ENCODE results near the gene ULK4. TPM values are rescaled to one million over a fixed set of nuclear protein-coding genes. Genes with fewer than 3 reads are reported as not detected.

ULK4 gene
- total RNA-seq, 1 experiment from 2014 or later = 8.7 TPM

DNA sequence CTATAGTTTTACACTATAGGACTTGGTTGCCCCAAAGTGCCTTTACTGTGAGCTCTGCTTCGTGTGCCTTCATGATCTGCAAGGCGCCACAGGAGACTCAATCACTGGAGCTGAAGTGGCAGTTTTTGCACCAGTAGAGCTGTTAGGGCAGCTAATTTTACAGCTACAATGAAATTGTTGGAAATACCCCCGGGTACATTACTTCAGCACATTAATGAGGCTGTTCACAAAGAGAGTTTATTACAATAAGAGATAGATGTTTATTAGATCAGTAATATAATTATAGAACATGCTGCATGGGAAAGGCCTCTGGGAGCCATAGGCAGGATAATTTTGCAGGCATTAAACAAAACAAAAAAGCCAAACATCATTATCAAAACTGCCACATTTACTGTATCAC, 531.5 kb downstream of the ULK4 start:
- Histone ChIP-seq H3K4me1 (replicated peaks; ENCODE audit: insufficient read depth) (no peaks in the 10 kb centered on the region), H3K36me3 (ENCODE audit: low read depth) (no peaks in the 10 kb centered on the region), H3K9me3 (ENCODE audit: insufficient read depth, low read depth) (0 out of 2 replicates have a peak, but pooled peaks cover 3% of the 10 kb centered on the region), H3K27ac (no peak overlapping the region), H4K20me1 (ENCODE audit: insufficient read depth) (no peaks in the 10 kb centered on the region), H2AFZ (no peak overlapping the region), H3F3A (ENCODE audit: insufficient read depth, low read depth) (no peaks in the 10 kb centered on the region), H3K9me2 (ENCODE audit: insufficient read depth) (no peaks in the 10 kb centered on the region), H3K27me3 (ENCODE audit: insufficient read depth, low read depth) (no peaks in the 10 kb centered on the region), H3K4me2 (no peak overlapping the region), H3K79me2 (ENCODE audit: low read depth) (no peaks in the 10 kb centered on the region), H3K4me3 (no peak overlapping the region)
- TF ChIP-seq EZH2 (IDR thresholded peaks at IDR 0.05; ENCODE audit: low read depth) = no peak
- TF ChIP-seq, protein P1, sequence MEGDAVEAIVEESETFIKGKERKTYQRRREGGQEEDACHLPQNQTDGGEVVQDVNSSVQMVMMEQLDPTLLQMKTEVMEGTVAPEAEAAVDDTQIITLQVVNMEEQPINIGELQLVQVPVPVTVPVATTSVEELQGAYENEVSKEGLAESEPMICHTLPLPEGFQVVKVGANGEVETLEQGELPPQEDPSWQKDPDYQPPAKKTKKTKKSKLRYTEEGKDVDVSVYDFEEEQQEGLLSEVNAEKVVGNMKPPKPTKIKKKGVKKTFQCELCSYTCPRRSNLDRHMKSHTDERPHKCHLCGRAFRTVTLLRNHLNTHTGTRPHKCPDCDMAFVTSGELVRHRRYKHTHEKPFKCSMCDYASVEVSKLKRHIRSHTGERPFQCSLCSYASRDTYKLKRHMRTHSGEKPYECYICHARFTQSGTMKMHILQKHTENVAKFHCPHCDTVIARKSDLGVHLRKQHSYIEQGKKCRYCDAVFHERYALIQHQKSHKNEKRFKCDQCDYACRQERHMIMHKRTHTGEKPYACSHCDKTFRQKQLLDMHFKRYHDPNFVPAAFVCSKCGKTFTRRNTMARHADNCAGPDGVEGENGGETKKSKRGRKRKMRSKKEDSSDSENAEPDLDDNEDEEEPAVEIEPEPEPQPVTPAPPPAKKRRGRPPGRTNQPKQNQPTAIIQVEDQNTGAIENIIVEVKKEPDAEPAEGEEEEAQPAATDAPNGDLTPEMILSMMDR (conservative IDR thresholded peaks at IDR 0.05) = no peak
- no TSS peak for BruUV-seq (replicated peaks)
- POLR2A ChIA-PET (ENCODE audit: unreplicated experiment) = no interaction called here
- no peak for DNase-seq
- CTCF ChIA-PET = no interaction called here
- intact Hi-C loops (cut with micrococcal nuclease; ENCODE audit: unreplicated experiment) = no loop called here

DNA sequence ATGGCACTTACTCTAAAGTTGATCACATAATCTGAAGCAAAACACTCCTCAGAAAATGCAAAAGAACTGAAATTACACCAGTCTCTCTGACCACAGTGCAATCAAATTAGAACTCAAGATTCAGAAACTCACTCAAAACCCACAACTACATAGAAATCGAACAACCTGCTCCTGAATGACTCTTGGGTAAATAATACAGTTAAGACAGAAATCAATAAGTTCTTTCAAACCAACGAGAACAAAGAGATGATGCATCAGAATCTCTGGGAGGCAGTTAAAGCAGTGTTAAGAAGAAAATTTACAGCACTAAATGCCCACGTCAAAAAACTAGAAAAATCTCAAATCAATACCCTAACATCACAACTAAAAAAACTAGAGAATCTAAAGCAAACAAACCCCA, 535.4 kb downstream of the ULK4 start:
- intact Hi-C loops (cut with micrococcal nuclease; ENCODE audit: unreplicated experiment) = no loop called here
- no TSS peak for BruUV-seq (replicated peaks)
- no peak overlapping the region for H3K4me3 ChIP-seq
- TF ChIP-seq, protein P1 (conservative IDR thresholded peaks at IDR 0.05) = no peak
- TF ChIP-seq EZH2 (IDR thresholded peaks at IDR 0.05; ENCODE audit: low read depth) = no peak
- H2AFZ ChIP-seq = no peak overlapping the region
- ChIA-PET CTCF (no interaction called here), POLR2A (ENCODE audit: unreplicated experiment) (no interaction called here)
- no peaks in the 10 kb centered on the region for H3K9me3 ChIP-seq (ENCODE audit: insufficient read depth, low read depth)
- H4K20me1 ChIP-seq (ENCODE audit: insufficient read depth) = no peaks in the 10 kb centered on the region
- H3K27ac ChIP-seq = no peak overlapping the region
- no peaks in the 10 kb centered on the region for H3F3A ChIP-seq (ENCODE audit: insufficient read depth, low read depth)
- no peak for DNase-seq
- no peaks in the 10 kb centered on the region for H3K4me1 ChIP-seq (replicated peaks; ENCODE audit: insufficient read depth)
- no peaks in the 10 kb centered on the region for H3K79me2 ChIP-seq (ENCODE audit: low read depth)
- H3K27me3 ChIP-seq (ENCODE audit: insufficient read depth, low read depth) = no peaks in the 10 kb centered on the region
- no peaks in the 10 kb centered on the region for H3K36me3 ChIP-seq (ENCODE audit: low read depth)
- no peaks in the 10 kb centered on the region for H3K9me2 ChIP-seq (ENCODE audit: insufficient read depth)
- no peak overlapping the region for H3K4me2 ChIP-seq

DNA sequence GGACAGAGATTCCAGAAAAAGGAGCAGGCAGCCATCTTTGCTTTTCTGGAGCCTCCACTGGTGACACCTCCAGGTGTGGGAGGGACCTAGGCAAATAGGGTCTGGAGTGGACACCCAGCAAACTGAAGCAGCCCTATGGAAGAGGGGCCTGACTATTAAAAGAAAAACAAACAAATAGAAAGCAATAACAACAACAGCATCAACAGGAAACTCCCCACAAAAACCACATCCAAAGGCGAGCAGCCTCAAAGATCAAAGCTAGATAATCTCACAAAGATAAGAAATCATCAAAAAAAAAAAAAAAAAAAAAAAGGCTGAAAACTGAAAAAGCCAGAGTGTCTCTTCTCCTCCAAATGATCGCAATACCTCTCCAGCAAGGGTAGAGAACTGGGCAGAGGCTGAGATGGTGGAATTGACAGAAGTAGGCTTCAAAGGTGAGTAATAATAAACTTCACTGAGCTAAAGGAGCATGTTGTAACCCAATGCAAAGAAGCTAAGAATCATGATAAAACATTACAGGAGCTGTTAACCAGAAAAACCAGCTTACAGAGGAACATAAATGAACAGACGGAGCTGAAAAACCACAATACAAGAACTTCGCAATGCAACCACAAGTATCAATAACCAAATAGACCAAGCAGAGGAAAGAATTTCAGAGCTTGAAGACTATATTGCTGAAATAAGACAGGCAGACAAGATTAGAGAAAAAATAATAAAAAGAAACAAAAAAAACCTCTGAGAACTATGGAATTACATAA, 537.2 kb downstream of the ULK4 start:
- Histone ChIP-seq H3K4me1 (replicated peaks; ENCODE audit: insufficient read depth) (0 out of 2 replicates have a peak, but pooled peaks cover 4% of the 10 kb centered on the region), H3K27me3 (ENCODE audit: insufficient read depth, low read depth) (no peaks in the 10 kb centered on the region), H3K9me3 (ENCODE audit: insufficient read depth, low read depth) (no peaks in the 10 kb centered on the region), H3K27ac (no peak overlapping the region), H2AFZ (no peak overlapping the region), H4K20me1 (ENCODE audit: insufficient read depth) (no peaks in the 10 kb centered on the region), H3K4me2 (no peak overlapping the region), H3K79me2 (ENCODE audit: low read depth) (no peaks in the 10 kb centered on the region), H3K4me3 (no peak overlapping the region), H3K9me2 (ENCODE audit: insufficient read depth) (no peaks in the 10 kb centered on the region), H3K36me3 (ENCODE audit: low read depth) (no peaks in the 10 kb centered on the region), H3F3A (ENCODE audit: insufficient read depth, low read depth) (peaks cover under 1% of the 10 kb centered on the region; the same call in 1 of the 2 replicates)
- no TSS peak for BruUV-seq (replicated peaks)
- TF ChIP-seq, protein P1 (conservative IDR thresholded peaks at IDR 0.05) = no peak
- TF ChIP-seq EZH2 (IDR thresholded peaks at IDR 0.05; ENCODE audit: low read depth) = no peak
- peak in 1 of 2 experiments; percentile 45 for DNase-seq
- intact Hi-C loops (cut with micrococcal nuclease; ENCODE audit: unreplicated experiment) = no loop called here
- POLR2A ChIA-PET (ENCODE audit: unreplicated experiment) = no interaction called here
- CTCF ChIA-PET = no interaction called here
